Measurements from ENCODE around the gene SORCS2.

Gene SORCS2

DNA sequence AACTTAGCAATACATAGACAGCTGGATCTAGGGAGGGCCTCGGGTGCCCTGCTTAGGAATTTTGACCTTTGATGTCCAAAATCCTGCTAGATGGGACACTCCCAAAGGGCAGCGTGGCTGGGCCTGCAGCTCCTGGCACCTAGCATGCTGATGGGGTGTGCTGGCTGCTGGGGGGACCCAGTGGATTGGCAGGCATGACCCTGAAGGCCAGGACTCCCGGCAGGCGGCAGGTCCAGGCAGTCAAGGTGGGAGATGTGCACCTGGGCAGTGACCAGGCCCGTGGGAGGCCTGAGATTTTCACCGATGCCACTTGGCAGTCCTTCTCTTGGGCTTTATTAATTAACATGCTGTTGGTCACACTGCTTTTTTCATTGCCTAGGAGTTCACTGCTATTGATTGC is 158.1 kb downstream of the SORCS2 start:
- H4K91ac ChIP-seq (ENCODE audit: low read depth, low read length): no peak overlapping the region
- no peak overlapping the region for H3K27ac ChIP-seq (ENCODE audit: low read depth, low read length)
- H4K12ac ChIP-seq (ENCODE audit: low read depth, low read length): no peak overlapping the region
- no peaks in the 10 kb centered on the region for H3K4me1 ChIP-seq (ENCODE audit: control insufficient read depth in 1 of 2, insufficient read depth in 2 of 2, low read length in 2 of 2)
- no peaks in the 10 kb centered on the region for H3K79me1 ChIP-seq (ENCODE audit: low read length)
- no peak overlapping the region for H3K4me2 ChIP-seq (ENCODE audit: low read length)
- H3K23ac ChIP-seq (ENCODE audit: low read length): no peak overlapping the region
- no peak overlapping the region for H2BK120ac ChIP-seq (ENCODE audit: insufficient read depth, low read length, poor library complexity)
- no peak overlapping the region for H2AFZ ChIP-seq (ENCODE audit: insufficient read depth, low read length, poor library complexity)
- H3K18ac ChIP-seq (ENCODE audit: low read length): no peak overlapping the region
- no peak overlapping the region for H3K4ac ChIP-seq (ENCODE audit: low read depth, low read length)
- no peaks in the 10 kb centered on the region for H3K79me2 ChIP-seq (ENCODE audit: control insufficient read depth, insufficient read depth, low read length, poor library complexity)
- H3K4me3 ChIP-seq (ENCODE audit: low read depth, low read length): no peak overlapping the region
- H3K14ac ChIP-seq (ENCODE audit: low read length): no peak overlapping the region
- H3K36me3 ChIP-seq (ENCODE audit: control insufficient read depth in 1 of 2, insufficient read depth in 2 of 2, low read length in 2 of 2): no peaks in the 10 kb centered on the region
- no peak overlapping the region for H2BK5ac ChIP-seq (ENCODE audit: low read depth, low read length, poor library complexity)
- H2BK12ac ChIP-seq (ENCODE audit: low read length): no peak overlapping the region
- no peak overlapping the region for H2AK5ac ChIP-seq (ENCODE audit: low read length)
- no peak for DNase-seq
- H3K27me3 ChIP-seq (ENCODE audit: insufficient read depth, low read length): no peaks in the 10 kb centered on the region
- H3K9ac ChIP-seq (ENCODE audit: low read length): no peak overlapping the region
- no peak overlapping the region for H4K8ac ChIP-seq (ENCODE audit: low read depth, low read length)
- peaks cover 3% of the 10 kb centered on the region for H3K9me3 ChIP-seq (ENCODE audit: insufficient read depth, low read depth, low read length)
- WGBS (ENCODE audit: extremely low coverage, insufficient coverage, insufficient read length): no CpG with 5 or more reads among the region's 6 CpGs

DNA sequence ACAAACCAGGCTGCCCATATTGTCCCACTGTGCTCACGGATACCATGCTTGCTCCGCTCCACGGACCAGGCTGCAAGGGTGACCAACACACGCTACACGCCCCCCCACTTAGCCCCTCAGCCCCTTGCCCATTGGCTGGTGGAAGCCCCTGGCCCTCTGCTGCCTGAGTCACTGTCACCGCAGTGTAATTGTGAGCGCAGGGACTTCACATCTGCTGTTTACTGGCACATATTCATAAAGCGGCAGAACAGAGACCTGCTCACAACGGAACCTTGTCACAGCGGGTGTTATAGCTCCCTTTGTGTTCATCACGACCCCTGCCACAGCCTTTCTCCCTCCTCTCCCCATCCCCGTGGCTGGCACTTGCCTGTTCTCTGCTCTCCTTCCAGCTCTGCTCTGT is 158.7 kb downstream of the SORCS2 start:
- Histone ChIP-seq H3K27me3 (ENCODE audit: insufficient read depth, low read length) (no peaks in the 10 kb centered on the region), H3K9ac (ENCODE audit: low read length) (no peak overlapping the region), H2AK5ac (ENCODE audit: low read length) (no peak overlapping the region), H3K4me2 (ENCODE audit: low read length) (no peak overlapping the region), H3K27ac (ENCODE audit: low read depth, low read length) (no peak overlapping the region), H3K36me3 (ENCODE audit: control insufficient read depth in 1 of 2, insufficient read depth in 2 of 2, low read length in 2 of 2) (no peaks in the 10 kb centered on the region), H3K14ac (ENCODE audit: low read length) (no peak overlapping the region), H3K18ac (ENCODE audit: low read length) (no peak overlapping the region), H3K4me3 (ENCODE audit: low read depth, low read length) (no peak overlapping the region), H3K79me2 (ENCODE audit: control insufficient read depth, insufficient read depth, low read length, poor library complexity) (no peaks in the 10 kb centered on the region), H3K4ac (ENCODE audit: low read depth, low read length) (no peak overlapping the region), H3K79me1 (ENCODE audit: low read length) (no peaks in the 10 kb centered on the region), H2BK12ac (ENCODE audit: low read length) (no peak overlapping the region), H3K23ac (ENCODE audit: low read length) (no peak overlapping the region), H2BK120ac (ENCODE audit: insufficient read depth, low read length, poor library complexity) (no peak overlapping the region), H4K91ac (ENCODE audit: low read depth, low read length) (no peak overlapping the region), H2AFZ (ENCODE audit: insufficient read depth, low read length, poor library complexity) (no peak overlapping the region), H3K4me1 (ENCODE audit: control insufficient read depth in 1 of 2, insufficient read depth in 2 of 2, low read length in 2 of 2) (no peaks in the 10 kb centered on the region), H3K9me3 (ENCODE audit: insufficient read depth, low read depth, low read length) (peaks cover 3% of the 10 kb centered on the region), H4K12ac (ENCODE audit: low read depth, low read length) (no peak overlapping the region), H4K8ac (ENCODE audit: low read depth, low read length) (no peak overlapping the region), H2BK5ac (ENCODE audit: low read depth, low read length, poor library complexity) (no peak overlapping the region)
- no peak for DNase-seq
- WGBS (ENCODE audit: extremely low coverage, insufficient coverage, insufficient read length): no CpG with 5 or more reads among the region's 12 CpGs

DNA sequence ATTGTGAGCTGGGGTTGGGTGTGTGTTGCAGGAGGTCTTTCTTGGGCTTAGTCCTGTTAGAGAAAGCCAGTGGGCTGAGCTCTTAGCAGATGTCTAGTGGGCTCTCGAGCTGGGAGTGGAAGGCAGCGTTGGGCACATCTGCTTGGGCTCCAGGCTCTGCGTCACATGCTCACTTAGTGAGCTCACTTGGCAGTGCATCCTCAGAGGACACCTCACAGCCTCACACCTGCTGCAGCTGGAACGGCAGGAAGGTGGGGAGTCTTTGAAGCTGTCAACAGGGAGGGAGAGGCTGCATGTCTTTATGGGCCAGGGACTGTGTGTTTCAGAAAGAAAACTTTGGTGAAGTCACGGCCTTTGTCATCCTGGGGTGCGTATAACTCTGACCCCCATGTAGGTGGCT is 160.1 kb downstream of the SORCS2 start:
- no peak overlapping the region for H3K9ac ChIP-seq (ENCODE audit: low read length)
- no CpG with 5 or more reads among the region's 6 CpGs for WGBS (ENCODE audit: extremely low coverage, insufficient coverage, insufficient read length)
- no peaks in the 10 kb centered on the region for H3K9me3 ChIP-seq (ENCODE audit: insufficient read depth, low read depth, low read length)
- H3K4me3 ChIP-seq (ENCODE audit: low read depth, low read length): no peak overlapping the region
- H3K4me1 ChIP-seq (ENCODE audit: control insufficient read depth in 1 of 2, insufficient read depth in 2 of 2, low read length in 2 of 2): no peaks in the 10 kb centered on the region
- no peak overlapping the region for H4K12ac ChIP-seq (ENCODE audit: low read depth, low read length)
- no peak overlapping the region for H2BK5ac ChIP-seq (ENCODE audit: low read depth, low read length, poor library complexity)
- H2BK12ac ChIP-seq (ENCODE audit: low read length): no peak overlapping the region
- no peak overlapping the region for H3K4me2 ChIP-seq (ENCODE audit: low read length)
- no peak overlapping the region for H3K23ac ChIP-seq (ENCODE audit: low read length)
- no peak overlapping the region for H3K14ac ChIP-seq (ENCODE audit: low read length)
- H4K8ac ChIP-seq (ENCODE audit: low read depth, low read length): no peak overlapping the region
- no peak for DNase-seq
- no peaks in the 10 kb centered on the region for H3K36me3 ChIP-seq (ENCODE audit: control insufficient read depth in 1 of 2, insufficient read depth in 2 of 2, low read length in 2 of 2)
- H4K91ac ChIP-seq (ENCODE audit: low read depth, low read length): no peak overlapping the region
- no peak overlapping the region for H3K27ac ChIP-seq (ENCODE audit: low read depth, low read length)
- H3K79me2 ChIP-seq (ENCODE audit: control insufficient read depth, insufficient read depth, low read length, poor library complexity): no peaks in the 10 kb centered on the region
- no peaks in the 10 kb centered on the region for H3K79me1 ChIP-seq (ENCODE audit: low read length)
- H2AFZ ChIP-seq (ENCODE audit: insufficient read depth, low read length, poor library complexity): no peak overlapping the region
- H3K18ac ChIP-seq (ENCODE audit: low read length): no peak overlapping the region
- H2BK120ac ChIP-seq (ENCODE audit: insufficient read depth, low read length, poor library complexity): no peak overlapping the region
- no peak overlapping the region for H3K4ac ChIP-seq (ENCODE audit: low read depth, low read length)
- no peaks in the 10 kb centered on the region for H3K27me3 ChIP-seq (ENCODE audit: insufficient read depth, low read length)
- H2AK5ac ChIP-seq (ENCODE audit: low read length): no peak overlapping the region

- Histone ChIP-seq H4K12ac (ENCODE audit: low read depth, low read length) (no peak overlapping the region), H2AFZ (ENCODE audit: insufficient read depth, low read length, poor library complexity) (no peak overlapping the region)
- no CpG with 5 or more reads among the region's 7 CpGs for WGBS (ENCODE audit: extremely low coverage, insufficient coverage, insufficient read length)
These were observed 160.9 kb downstream of the SORCS2 start for GRCh38 chr4:7353046-7353790.

More at GRCh38 chr4:7353046-7353790, 160.9 kb downstream of the SORCS2 start:
- Histone ChIP-seq H3K27me3 (ENCODE audit: insufficient read depth, low read length) (no peaks in the 10 kb centered on the region), H2BK5ac (ENCODE audit: low read depth, low read length, poor library complexity) (no peak overlapping the region), H3K9me3 (ENCODE audit: insufficient read depth, low read depth, low read length) (no peaks in the 10 kb centered on the region), H4K8ac (ENCODE audit: low read depth, low read length) (no peak overlapping the region), H3K79me1 (ENCODE audit: low read length) (no peaks in the 10 kb centered on the region), H3K79me2 (ENCODE audit: control insufficient read depth, insufficient read depth, low read length, poor library complexity) (no peaks in the 10 kb centered on the region), H3K14ac (ENCODE audit: low read length) (no peak overlapping the region), H2AK5ac (ENCODE audit: low read length) (no peak overlapping the region), H2BK12ac (ENCODE audit: low read length) (no peak overlapping the region), H3K27ac (ENCODE audit: low read depth, low read length) (no peak overlapping the region), H3K23ac (ENCODE audit: low read length) (no peak overlapping the region), H3K4me3 (ENCODE audit: low read depth, low read length) (no peak overlapping the region), H2BK120ac (ENCODE audit: insufficient read depth, low read length, poor library complexity) (no peak overlapping the region), H3K4me1 (ENCODE audit: control insufficient read depth in 1 of 2, insufficient read depth in 2 of 2, low read length in 2 of 2) (peaks cover 0 to under 1% of the 10 kb centered on the region in 2 experiments), H3K9ac (ENCODE audit: low read length) (no peak overlapping the region), H3K4ac (ENCODE audit: low read depth, low read length) (no peak overlapping the region), H3K4me2 (ENCODE audit: low read length) (no peak overlapping the region), H4K91ac (ENCODE audit: low read depth, low read length) (no peak overlapping the region), H3K36me3 (ENCODE audit: control insufficient read depth in 1 of 2, insufficient read depth in 2 of 2, low read length in 2 of 2) (no peaks in the 10 kb centered on the region), H3K18ac (ENCODE audit: low read length) (no peak overlapping the region)
- no peak for DNase-seq

All from trophoblast cell (in vitro differentiated cells and primary cell).